Uterine smooth muscle cell (primary cell): ENCODE results near the gene PNPLA7. TPM values are rescaled to one million over a fixed set of nuclear protein-coding genes. Genes with fewer than 3 reads are reported as not detected.

ENCODE experiments used
- total RNA-seq: library from RNA; depleted of rRNA; stranded (reverse); fragments of >200 nt; gene quantifications from 2 replicates; pipeline ENCODE4 v1.2.3, GENCODE V29; 2014

Gene PNPLA7
- 0.55 and 1.00 TPM in 2 replicates for total RNA-seq

DNA sequence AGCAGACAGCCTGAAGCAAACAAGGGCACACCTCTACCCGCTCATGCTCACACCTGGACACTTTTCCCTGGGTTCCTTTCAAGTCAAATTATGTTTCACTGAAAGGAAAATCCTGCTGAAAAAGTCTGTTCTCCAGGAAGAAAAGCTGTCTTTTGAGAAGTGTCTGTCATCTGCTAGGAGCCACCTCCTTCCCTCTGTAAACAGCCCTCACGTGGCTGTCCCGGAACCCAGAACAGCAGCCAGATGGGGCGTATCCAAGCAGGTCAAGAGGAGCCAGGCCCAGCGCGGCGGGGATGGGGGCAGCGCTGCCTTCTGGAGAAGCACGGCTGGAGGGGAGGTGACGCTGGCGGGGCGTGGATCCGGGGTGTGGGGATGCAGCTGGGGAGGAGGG, at the start of gene PNPLA7:
PNPLA7 (minus strand) TSS at position 172 of the 391 bp plus-strand sequence. CDS start 205 bp downstream, outside the sequence.

DNA sequence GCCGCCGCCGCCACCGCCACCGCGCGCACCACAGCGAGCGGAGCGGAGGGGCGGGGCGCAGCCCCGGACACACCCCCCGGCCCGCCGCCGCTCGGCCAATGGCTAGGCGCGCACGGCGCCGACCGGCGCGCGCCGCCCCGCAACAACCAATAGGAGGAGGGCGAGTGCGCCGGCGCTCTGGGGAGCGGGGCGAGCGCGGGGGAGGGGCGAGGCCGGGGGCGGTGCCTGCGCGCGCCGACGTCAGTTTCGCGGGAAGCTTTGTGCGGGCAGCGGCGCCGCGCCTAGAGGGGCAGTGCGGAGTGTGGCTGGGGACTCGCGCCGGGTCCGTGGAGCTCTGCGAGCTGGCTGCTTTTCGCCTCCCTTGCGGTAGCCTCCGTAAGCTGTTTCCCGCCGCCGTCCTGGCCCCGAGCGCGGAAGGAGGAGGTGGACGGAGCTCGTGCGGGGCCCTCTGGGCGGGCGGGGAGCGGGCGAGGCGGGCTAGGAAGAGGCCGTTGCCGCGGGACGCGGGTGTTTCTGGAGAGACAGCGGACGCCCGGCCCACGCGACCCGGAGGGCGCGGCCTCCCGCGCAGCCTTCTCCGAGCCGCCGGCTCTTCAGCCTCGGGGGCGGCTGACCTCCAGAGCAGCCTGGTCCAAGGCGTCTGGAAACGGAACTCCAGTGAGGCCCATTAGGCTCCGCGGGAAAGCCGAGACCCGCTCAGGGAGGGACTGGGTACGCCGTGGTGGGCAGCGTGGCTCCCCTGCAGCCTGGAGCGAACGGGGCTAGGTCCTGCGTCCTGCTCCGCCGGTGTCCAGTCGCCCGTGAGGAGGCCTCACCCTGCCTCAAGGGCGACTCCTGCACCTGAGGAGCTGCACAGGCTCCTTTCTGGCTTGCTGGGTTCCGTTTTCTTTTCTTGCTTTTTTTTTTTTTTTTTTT, 40.5 kb upstream of the PNPLA7 start, which contains the start of gene ZMYND19:
ZMYND19 (minus strand) TSS at position 44 of the 915 bp plus-strand sequence. CDS start 249 bp downstream, outside the sequence.

DNA sequence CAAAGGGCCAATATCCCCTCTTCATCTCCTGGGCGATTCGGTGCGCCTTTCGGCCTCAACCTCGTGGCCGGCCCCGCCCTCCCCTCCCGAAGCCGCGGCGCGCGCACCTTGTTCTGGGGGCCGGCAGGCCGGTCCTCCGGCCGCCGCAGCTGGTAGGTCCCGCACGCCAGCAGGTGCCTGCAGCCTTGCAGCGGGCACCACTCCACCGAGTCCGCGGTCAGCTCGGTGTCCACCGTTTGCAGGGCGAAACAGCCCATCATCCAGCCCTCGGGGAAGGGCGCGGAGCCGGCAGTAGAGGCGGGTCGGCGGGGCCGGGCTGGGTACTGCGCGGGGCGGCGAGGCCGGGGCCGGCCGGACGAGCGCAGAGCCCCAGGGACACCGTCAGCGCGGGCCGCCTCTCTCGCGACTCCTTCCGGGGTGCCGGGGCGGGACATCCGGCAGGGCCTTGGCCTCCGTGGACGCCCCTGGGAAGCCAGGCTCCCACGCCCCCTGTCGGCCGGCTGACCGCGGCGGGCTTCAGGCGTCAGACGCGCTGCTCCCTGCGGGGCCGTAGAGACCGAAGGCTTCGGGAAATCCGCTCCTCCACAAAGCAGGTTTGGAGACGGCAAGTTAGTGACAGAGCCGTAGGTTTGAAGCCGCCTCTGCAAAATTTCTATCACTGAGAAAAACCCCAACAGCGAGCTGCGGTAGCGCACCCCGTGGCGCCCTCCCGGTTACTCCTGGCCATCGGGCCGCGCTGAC, 28.5 kb upstream of the PNPLA7 start, which contains the start of gene DPH7:
DPH7 (minus strand) TSS at position 408 of the 741 bp plus-strand sequence; CDS start at position 260, 148 bp downstream.

DNA sequence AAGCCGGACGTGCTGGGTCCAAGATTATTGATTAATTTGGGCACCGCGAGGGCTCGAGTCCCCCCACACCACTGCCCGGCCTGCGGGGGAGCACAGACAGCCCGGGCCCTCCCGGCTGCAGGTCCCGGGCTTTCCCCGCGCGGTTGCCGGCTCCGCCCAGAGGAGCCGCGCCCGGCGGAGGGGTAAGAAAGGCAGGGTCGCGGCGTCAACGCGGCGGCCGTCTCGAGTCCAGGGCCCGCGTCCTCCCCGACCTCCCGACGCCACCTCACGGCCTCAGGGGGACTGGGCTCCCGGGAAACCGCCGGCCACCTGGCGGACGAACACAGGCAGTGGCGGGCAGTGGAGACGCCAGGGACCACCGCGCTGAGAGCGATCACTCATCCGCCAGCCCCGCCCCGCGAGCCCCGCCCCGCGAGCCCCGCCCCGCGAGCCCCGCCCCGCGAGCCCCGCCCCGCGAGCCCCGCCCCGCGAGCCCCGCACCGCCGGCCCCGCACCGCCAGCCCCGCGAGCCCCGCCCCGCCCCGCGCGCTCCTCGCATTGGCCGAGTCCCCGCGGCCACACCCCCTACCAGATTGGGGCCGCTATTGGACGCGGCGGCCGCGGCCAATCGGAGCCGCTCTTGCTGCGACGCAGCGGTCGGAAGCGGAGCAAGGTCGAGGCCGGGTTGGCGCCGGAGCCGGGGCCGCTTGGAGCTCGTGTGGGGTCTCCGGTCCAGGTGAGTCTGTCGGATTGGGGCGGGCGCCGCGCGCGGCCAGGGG, 1.2 kb upstream of the PNPLA7 start, which contains the start of gene MRPL41:
MRPL41 (plus strand) TSS at position 616 of the 758 bp plus-strand sequence. CDS start 203 bp downstream, outside the sequence.

DNA sequence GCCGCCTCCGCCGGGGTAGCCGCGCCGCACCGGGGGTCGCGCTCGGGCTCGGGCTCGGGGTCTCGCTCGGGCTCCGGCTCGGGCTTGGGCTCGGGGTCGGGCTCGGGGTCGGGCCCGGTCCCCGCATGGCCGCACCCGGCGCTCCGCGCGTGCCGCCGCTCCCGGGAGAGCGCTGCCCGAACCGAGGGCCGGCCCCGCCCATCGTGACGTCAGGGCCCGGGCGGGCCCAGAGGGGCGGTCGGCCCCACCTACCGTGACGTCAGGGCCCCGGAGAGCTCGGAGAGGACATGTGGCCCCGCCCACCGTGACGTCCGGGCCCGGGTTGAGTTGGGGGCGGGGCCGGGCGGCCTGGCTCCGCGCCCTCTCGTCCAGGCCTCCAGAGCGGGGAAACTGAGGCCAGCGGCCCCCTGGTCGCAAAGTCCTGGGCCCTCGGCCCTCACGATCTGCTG, 91.0 kb downstream of the PNPLA7 start, which contains the start of gene NSMF:
NSMF (minus strand) TSS at position 183 of the 449 bp plus-strand sequence. CDS start 232 bp downstream, outside the sequence.

DNA sequence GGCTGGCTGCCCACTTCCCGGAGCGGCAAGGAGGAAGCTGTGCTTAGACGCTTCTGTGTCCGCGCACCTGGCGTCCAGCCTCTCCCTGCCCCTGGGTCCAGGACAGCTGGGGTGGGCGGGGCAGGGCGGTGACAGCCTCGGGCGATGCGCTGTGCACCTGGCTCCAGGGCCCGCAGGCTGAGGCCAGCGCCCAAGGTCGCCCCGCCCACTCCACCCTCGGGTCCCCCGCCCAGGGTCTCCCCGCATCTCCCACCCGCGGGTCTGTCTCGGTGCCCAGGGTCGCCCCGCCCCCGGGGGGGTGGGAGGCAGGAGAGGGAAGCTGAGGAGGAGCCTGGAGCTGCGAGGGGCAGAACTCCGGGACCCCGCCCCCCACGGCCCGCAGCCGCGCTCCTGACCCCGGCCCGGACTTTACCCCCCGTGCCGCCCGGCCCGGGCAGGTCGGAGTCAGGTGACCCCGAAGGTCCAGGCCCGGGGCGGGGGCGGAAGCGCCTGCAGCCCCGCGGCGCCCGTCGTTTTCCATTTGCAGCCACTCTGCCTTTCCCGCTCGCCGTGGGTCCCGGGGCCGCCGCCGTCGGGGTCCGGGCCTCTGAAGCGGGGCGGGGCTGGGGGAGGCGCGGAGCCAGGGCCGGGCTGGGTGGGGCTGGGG, 108.8 kb downstream of the PNPLA7 start, which contains the start of gene ENTPD8:
ENTPD8 (minus strand) TSS at position 69 of the 646 bp plus-strand sequence. CDS start 3,072 bp downstream, outside the sequence.

DNA sequence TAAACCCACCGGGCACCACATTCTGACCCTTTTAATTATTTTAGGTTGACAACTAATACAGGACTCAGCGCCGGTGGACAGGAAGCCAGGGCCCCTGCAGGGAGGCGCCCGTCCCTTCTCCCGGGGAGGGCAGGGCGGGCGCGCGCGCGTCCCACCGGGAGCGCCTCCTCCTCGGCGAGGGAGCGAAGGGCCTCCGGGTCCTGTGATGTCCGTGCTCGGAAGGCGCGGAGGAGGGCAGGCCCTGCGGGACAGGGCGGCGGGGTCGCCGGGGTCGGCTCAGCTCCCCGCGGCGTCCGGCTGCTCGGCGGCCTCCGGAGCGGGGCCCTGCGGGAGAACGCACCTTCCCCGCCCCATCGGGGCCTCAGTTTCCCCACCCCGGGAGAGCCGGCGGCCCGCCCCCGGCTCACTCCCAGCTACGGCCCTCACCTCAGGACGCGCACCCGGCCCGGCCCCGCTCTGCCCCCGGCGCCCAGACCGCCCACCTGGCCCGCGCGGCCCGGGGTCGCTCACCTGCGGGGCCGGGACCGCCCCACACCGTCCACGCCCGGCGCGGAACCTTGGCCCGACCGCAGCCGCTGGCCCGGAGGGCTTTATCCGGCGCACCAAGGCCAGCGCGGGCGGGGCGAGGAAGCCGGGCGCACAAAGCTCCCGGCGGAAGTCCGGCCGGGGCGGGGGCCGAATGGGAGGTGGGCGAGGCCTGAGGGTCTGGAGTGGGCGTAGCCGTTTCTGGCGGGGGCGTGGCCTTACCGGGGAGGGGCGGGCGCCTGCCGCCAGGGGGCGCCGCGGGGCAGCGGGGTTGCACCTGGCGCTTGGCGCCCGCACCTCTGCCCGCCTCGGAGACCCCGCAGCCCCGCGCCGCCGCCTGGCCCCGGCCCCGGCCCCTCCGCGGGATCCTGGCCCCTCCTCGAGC, 127.3 kb downstream of the PNPLA7 start, which contains the start of the genes EXD3 and NOXA1:
EXD3 (minus strand) TSS at position 559 of the 910 bp plus-strand sequence. CDS start 27,805 bp downstream, outside the sequence.
NOXA1 (plus strand) TSS at position 790 of the 910 bp plus-strand sequence. CDS start 137 bp downstream, outside the sequence.

Other genes with a start within 250 kb of the PNPLA7 start
- gene NRARP, start 248.1 kb downstream of the PNPLA7 start, total RNA-seq = 0.11 and 0.12 TPM in 2 replicates
- 6.5 and 19.5 TPM in 2 replicates for gene EXD3, start 127.2 kb downstream of the PNPLA7 start, total RNA-seq
- 0.22 and 1.00 TPM in 2 replicates for gene NOXA1, start 127.0 kb downstream of the PNPLA7 start, total RNA-seq
- under 0.01 and 0.12 TPM in 2 replicates for gene ENTPD8, start 109.0 kb downstream of the PNPLA7 start, total RNA-seq
- gene NSMF, start 91.1 kb downstream of the PNPLA7 start, total RNA-seq = 16.9 and 28.0 TPM in 2 replicates
- gene MRPL41, start 1.5 kb upstream of the PNPLA7 start, total RNA-seq = 43.6 and 46.2 TPM in 2 replicates
- 27.4 and 29.8 TPM in 2 replicates for gene DPH7, start 28.5 kb upstream of the PNPLA7 start, total RNA-seq
- gene ZMYND19, start 40.1 kb upstream of the PNPLA7 start, total RNA-seq = 22.5 and 26.2 TPM in 2 replicates
- gene ARRDC1, start 55.3 kb upstream of the PNPLA7 start, total RNA-seq = 18.5 and 18.7 TPM in 2 replicates
- 49.0 and 50.4 TPM in 2 replicates for gene EHMT1, start 68.6 kb upstream of the PNPLA7 start, total RNA-seq